ENCODE data around the gene ADAMTS10. TPM values are rescaled to one million over a fixed set of nuclear protein-coding genes. Genes with fewer than 3 reads are reported as not detected.

The ADAMTS10 gene
- total and polyA plus RNA-seq, 2 of the 13 experiments (the other 11 are each of a cell fraction or from before 2014, with no cell fraction given), result 0.49 to 1.7 TPM

DNA sequence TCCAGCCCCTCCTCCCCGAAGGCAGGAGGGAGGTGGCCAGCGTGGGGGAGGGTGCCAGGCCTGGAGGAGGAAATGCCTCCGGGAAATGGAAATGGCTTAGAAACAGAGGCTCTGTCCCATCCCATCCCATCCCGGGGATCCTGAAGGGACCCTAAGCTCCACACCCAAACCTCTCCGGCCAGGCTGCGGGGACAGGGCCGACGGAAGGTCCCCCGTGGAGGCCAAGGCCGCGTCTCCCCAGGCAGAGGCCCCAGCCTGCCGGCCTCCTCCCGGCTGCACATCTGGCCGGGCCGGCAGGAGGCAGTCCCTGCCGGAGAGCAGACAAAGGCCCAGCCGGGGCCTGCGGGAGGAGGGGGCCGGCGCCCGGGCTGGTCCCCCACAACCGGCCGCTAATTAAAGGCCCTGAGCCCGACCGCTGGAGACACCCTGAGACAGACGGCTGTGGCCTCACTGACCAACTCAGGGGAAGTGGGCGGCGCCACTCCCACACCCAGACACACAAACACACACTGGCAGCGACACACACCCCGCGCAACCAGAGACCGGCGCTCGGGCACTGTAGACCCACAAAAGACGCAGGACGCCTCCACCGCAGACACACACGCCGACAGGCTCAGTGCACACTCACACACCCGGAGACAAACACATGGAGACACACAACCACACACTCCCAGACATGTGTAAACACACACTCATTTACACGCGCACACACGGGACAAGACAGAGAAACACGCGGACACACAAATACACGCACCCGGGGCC lies 1.1 kb downstream of the ADAMTS10 start (continued):
- peak; percentile 69; the same call in 1 of the 2 replicates for TF ChIP-seq ZBTB39 (CRISPR knock-in tag; IDR thresholded peaks at IDR 0.05)
- TF ChIP-seq ZNF546 (CRISPR knock-in tag; conservative IDR thresholded peaks at IDR 0.05), result no peak
- TF ChIP-seq RBFOX2 (IDR thresholded peaks at IDR 0.05; ENCODE audit: low read depth, low read length), result 0 out of 2 replicates have a peak, but pooled peaks have one; percentile 21
- TF ChIP-seq KDM5B (CRISPR knock-in tag; IDR thresholded peaks at IDR 0.05; ENCODE audit: borderline replicate concordance), result no peak; the same call in 1 of the 2 replicates
- TF ChIP-seq ZNF382 (CRISPR knock-in tag; IDR thresholded peaks at IDR 0.05; ENCODE audit: borderline replicate concordance), result no peak
- no peak for TF ChIP-seq ZNF891 (CRISPR knock-in tag; IDR thresholded peaks at IDR 0.05)
- peak; percentile 21; the same call in 1 of the 2 replicates for TF ChIP-seq KAT7 (CRISPR knock-in tag; IDR thresholded peaks at IDR 0.05; ENCODE audit: borderline replicate concordance)
- peak in 1 of 2 experiments; percentile 61; a peak in 2 of 4 replicates for TF ChIP-seq HMGXB4 (CRISPR knock-in tag; IDR thresholded peaks at IDR 0.05; ENCODE audit: borderline replicate concordance in 1 of 2, low read depth in 1 of 2)
- TF ChIP-seq CHD2 (IDR thresholded peaks at IDR 0.05; ENCODE audit: low read depth, low read length), result no peak
- TF ChIP-seq MXD3 (CRISPR knock-in tag; IDR thresholded peaks at IDR 0.05), result no peak
- no peak for TF ChIP-seq MBNL3 (CRISPR knock-in tag; conservative IDR thresholded peaks at IDR 0.05)
- TF ChIP-seq ZBTB33 (CRISPR knock-in tag; IDR thresholded peaks at IDR 0.05), result no peak
- TF ChIP-seq ASH2L (IDR thresholded peaks at IDR 0.05; ENCODE audit: insufficient read length, low read depth, low read length), result no peak
- no peak for TF ChIP-seq ZNF691 (CRISPR knock-in tag; IDR thresholded peaks at IDR 0.05; ENCODE audit: borderline replicate concordance, low read depth)
- no peak for TF ChIP-seq TOPORS (CRISPR knock-in tag; IDR thresholded peaks at IDR 0.05)
- TF ChIP-seq SNAI1 (CRISPR knock-in tag; IDR thresholded peaks at IDR 0.05; ENCODE audit: borderline replicate concordance), result no peak
- TF ChIP-seq ZNF550 (CRISPR knock-in tag; IDR thresholded peaks at IDR 0.05; ENCODE audit: borderline replicate concordance), result no peak
- TF ChIP-seq ZBTB37 (CRISPR knock-in tag; IDR thresholded peaks at IDR 0.05), result no peak

Measured in HepG2 (cell line).